Fibroblast of villous mesenchyme (primary cell): Measurements from ENCODE around the gene KDM4D. TPM values are rescaled to one million over a fixed set of nuclear protein-coding genes. Genes with fewer than 3 reads are reported as not detected.
A peak's percentile ranks its signal among the peaks of the same experiment; 100 is the strongest.
"Not testable (repeated sequence)": the region's sequence is repeated elsewhere in the genome, so short reads cannot be mapped to it uniquely, and the experiment has no call there.

ENCODE experiments used
- DNase-seq: peaks from one replicate; pipeline ENCODE4 v3.0.0-alpha.2; 2010; ENCODE audit warnings: low read depth
- H3K4me3 ChIP-seq: 2 replicates; pipeline ENCODE4 v1.5.1; 2011; ENCODE audit warnings: low read depth, mild to moderate bottlenecking, low read length
- total RNA-seq: library from RNA; depleted of rRNA; stranded (reverse); fragments of >200 nt; gene quantifications from 2 replicates; pipeline ENCODE4 v1.2.3, GENCODE V29; 2012
- TF ChIP-seq, protein P1 (sequence below): IDR thresholded peaks from 2 replicates; pipeline ENCODE4 v1.5.1; 2012; ENCODE audit warnings: low read depth, mild to moderate bottlenecking, low read length; ENCODE audit not compliant: insufficient read depth

The KDM4D gene
- total RNA-seq, 1 donor: 1.3 TPM

DNA sequence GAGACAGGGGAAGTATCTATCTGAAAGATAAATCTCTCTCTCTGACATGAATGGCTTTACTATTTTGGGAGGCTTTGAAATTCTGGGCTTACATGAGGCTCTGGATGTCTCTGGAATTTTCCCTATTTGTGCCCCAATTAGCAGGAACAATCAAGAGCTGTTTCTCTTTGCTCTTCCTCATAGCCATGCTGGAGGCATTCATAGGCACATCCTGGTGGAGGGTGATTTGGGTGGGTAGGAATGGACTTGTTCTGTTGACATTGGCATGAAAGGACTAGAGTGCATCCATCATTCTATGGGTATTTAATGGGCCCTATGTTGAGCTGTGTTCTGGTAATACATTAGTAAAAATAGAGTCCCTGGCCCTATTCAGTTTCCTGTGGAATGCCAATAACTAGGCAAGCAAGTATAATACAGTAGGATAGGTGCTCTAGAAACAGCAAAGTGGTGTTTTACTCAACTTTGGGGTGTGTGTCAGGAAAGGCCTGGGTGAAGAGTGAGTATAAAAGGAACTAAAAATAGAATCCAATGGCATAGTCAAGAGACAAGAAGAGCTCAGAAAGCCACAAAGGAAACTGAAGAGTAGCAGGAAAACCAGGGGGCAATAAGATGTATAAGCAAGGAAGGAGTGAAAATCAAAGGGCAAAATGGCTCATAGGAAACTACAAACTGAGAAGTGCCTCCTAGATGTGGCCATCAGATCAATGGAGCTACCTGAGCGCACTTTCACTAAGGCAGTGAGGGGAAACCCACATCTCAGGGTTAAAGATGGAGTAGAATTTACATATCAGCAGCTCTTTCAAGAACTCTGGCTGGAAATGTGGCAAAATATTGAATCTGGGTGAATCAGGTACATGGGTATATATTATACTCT, 45.2 kb upstream of the KDM4D start:
- TF ChIP-seq, protein P1, sequence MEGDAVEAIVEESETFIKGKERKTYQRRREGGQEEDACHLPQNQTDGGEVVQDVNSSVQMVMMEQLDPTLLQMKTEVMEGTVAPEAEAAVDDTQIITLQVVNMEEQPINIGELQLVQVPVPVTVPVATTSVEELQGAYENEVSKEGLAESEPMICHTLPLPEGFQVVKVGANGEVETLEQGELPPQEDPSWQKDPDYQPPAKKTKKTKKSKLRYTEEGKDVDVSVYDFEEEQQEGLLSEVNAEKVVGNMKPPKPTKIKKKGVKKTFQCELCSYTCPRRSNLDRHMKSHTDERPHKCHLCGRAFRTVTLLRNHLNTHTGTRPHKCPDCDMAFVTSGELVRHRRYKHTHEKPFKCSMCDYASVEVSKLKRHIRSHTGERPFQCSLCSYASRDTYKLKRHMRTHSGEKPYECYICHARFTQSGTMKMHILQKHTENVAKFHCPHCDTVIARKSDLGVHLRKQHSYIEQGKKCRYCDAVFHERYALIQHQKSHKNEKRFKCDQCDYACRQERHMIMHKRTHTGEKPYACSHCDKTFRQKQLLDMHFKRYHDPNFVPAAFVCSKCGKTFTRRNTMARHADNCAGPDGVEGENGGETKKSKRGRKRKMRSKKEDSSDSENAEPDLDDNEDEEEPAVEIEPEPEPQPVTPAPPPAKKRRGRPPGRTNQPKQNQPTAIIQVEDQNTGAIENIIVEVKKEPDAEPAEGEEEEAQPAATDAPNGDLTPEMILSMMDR: no peak
- no peak overlapping the region for H3K4me3 ChIP-seq
- no peak for DNase-seq

DNA sequence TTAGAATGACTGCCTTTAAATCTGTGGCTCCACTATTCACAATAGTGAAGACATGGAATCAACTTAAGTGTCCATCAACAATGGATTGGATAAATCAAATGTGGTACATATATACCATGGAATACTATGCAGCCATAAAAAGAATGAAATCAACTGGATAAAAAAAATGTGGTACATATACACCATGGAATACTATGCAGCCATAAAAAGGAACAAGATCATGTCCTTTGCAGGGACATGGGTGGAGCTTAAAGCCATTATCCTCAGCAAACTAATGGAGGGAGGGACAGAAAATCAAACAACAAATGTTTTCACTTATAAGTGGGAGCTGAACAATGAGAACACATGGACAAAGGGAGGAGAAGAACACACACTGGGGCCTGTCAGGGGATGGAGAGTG, 41.4 kb upstream of the KDM4D start:
- DNase-seq, H3K4me3 ChIP-seq: not testable (repeated sequence)

- no peak overlapping the region for H3K4me3 ChIP-seq
- DNase-seq: no peak
- TF ChIP-seq, protein P1: no peak
Observed at GRCh38 chr11:94932503-94932902, 41.0 kb upstream of the KDM4D start.

- H3K4me3 ChIP-seq: no peak overlapping the region
- DNase-seq: peak; percentile 94
- TF ChIP-seq, protein P1: no peak
Observed at GRCh38 chr11:94933223-94934130, 40.0 kb upstream of the KDM4D start.

DNA sequence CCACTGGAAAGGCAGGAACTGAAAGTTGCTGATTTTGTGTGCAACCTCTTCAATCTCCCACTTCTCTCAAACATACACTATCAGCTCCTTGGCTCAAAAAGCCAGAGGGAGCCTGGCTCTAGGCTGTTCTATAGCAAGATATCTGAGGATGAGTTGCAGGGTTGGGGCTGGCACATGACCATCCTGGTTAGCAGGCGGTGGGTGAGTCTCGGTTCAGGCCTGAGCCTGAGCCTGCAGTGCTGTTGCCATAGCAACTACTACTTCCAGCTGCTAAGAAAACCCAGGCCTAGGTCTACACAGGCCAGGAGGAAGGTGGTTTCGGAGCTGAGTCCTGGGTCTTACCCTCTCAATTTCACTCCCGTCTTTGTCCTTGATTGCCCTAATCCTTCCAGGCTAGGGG, 39.1 kb upstream of the KDM4D start:
- peak; percentile 53 for DNase-seq
- TF ChIP-seq, protein P1: no peak
- H3K4me3 ChIP-seq: no peak overlapping the region

DNA sequence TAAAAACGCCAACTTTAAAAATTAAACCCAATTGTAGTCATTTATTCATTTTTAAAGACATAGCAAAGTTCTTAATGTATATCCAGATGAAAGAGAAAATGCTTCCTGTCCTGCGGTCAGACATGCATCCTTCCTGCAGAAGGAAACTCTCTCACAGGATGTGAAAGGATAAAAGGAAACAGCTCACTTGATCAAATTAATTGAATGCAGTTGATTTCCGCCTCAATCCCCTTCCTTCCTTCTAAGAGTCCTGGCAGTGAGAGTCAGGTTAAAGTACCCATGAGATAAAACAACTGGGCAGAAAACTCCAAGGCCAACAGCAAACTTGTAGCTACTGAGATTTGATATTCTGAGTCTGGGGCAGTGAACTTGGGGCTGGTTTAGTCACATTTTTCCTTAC, 38.7 kb upstream of the KDM4D start:
- no peak overlapping the region for H3K4me3 ChIP-seq
- DNase-seq: no peak
- TF ChIP-seq, protein P1: no peak
